GM19240 (cell line): Measurements from ENCODE around the gene TMEM95.
A peak's percentile ranks its signal among the peaks of the same experiment; 100 is the strongest.
"Not testable (repeated sequence)": the region's sequence is repeated elsewhere in the genome, so short reads cannot be mapped to it uniquely, and the experiment has no call there.

Experiments
- DNase-seq: peaks from one replicate; pipeline ENCODE4 v3.0.0; 2011; ENCODE audit warnings: low spot score; ENCODE audit not compliant: insufficient read length

TMEM95 gene

DNA sequence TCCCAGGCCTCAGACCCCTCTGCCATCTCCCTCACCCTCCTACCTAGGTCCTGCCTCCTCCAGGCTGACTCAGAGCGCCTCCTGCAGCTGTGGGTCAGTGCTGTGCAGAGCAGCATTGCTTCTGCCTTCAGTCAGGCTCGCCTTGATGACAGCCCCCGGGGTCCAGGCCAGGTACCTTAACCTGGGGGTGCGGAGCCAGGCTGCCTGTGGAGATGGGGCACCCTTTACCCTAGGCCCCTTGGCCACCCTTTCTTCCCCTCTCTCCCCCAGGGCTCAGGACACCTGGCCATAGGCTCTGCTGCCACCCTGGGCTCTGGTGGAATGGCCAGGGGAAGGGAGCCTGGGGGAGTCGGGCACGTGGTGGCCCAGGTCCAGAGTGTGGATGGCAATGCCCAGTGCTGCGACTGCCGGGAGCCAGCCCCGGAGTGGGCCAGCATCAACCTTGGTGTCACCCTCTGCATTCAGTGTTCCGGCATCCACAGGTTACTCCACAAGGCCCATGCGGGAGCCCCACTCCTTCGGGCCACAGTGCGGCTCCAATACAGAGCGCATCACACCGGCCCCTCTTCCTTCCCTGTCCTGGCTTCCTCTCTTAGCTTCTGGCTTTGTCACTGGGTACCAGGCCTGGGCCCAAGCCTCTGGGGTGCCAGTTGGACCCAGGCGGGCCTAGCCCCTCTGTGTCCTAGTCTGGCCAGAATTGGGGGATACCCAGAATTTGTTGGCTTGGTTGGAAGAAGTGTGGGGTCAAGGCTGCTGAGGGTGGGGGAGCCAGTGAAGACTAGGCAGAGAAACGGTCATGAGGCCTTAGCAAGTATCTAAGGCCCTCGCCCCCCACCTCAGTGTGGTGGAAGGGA, 8.0 kb upstream of the TMEM95 start:
- no peak for DNase-seq

- no peak for DNase-seq
Observed at GRCh38 chr17:7347630-7348477, 7.1 kb upstream of the TMEM95 start.

GRCh38 chr17:7348478-7349242, 6.3 kb upstream of the TMEM95 start:
- no peak for DNase-seq

DNA sequence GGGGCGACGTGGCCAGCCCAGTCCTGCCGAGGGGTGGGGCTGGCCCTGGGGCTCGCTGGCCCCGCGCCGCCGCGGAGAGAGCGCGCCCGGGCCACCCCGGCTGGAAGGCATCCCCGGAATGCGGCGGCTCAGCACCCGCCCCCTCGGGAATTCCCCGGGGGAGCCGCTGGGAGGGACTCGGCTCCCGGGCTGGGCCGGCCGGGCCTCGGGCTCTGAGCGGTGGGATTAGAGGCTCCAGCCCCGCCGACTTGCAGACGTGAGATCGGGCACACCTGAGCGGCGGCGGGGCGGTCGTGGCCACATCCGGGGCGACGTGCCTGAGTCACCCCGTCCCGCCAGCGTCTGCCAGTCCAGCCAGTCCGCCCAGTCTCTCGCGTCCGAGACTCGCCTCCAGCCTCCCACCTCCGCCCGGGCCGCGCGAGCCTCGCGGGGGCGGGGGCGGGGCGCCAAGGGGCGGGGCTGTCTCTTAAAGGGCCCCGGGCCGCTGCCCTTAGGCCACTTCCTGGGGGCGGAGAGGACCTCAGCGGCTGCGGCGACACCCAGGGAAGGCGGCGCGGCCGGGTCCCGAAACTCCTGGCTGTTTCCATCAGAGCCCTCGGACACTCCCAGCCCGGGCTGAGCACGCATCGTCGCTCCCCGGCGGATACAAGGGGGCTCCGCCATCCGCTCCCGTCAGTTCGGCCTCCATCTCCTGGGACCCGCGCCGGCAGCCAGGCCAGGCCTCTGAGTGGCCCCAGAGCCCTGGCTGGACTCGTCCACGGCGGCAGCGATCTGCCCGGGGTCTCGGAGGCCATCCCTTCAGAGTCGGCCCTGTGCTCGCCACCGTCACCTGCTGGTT, 3.1 kb upstream of the TMEM95 start, which contains the start of gene KCTD11:
Gene KCTD11, plus strand, starts transcription at position 498 of the 838 bp plus-strand sequence.
- DNase-seq = peak; percentile 89

DNA sequence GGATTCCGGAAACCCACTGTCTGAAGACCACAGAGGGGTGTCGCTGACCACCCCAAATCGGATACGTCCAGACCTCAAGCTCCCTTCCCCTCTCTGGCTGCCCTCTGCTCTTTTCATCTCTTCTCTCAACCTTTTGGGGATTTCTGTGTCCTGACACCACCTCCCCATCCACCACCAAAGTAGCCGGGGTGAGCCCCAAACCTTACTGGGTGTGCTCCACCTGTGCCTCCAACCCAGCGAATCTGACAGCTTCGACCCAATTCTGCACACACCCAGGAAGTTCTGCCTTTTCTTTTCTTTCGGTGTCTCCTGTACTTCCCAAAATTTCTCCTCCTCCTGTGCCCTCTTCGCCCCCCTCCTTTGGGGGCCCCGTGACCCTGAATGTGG, 2.5 kb upstream of the TMEM95 start:
- no peak for DNase-seq

DNA sequence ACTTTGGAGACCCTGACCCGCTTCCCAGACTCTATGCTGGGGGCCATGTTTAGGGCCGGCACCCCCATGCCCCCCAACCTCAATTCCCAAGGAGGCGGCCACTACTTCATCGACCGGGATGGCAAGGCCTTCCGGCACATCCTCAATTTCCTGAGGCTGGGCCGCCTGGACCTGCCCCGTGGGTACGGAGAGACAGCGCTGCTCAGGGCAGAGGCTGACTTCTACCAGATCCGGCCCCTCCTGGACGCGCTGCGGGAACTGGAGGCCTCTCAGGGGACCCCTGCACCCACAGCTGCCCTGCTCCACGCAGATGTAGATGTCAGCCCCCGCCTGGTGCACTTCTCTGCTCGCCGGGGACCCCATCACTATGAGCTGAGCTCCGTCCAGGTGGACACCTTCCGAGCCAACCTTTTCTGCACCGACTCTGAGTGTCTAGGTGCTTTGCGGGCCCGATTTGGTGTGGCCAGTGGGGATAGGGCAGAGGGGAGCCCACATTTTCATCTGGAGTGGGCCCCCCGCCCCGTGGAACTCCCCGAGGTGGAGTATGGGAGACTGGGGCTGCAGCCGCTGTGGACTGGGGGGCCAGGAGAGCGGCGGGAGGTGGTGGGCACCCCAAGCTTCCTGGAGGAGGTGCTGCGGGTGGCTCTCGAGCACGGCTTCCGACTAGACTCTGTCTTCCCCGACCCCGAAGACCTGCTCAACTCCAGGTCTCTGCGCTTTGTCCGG, 1.9 kb upstream of the TMEM95 start:
- DNase-seq = no peak

DNA sequence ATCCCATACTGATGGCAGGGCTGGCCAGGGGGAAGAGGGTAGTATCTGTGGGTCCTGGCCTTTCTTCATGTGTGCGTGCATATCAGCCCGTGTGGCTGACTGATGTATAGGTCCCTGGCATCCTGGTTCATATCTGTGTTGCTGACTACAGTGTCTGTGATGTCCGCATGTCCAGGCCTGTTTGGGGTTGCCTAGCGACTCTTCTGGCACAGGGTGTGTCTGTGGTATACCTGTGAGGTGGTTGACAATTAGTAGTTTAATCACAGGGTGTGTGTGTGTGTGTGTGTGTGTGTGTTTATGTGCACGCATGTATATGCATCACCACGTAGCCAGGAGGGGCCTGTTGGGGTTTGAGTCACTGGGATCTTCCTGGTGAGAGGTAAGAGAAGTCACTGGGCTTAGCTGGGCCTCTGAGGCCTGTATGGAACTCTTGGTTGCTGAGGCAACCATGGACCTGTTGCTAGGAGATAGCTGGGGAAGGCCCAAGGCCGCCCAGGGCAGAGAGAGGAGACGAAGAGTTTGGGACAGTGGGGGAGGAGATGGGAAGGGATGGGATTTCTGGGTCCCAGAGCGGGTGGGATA, 603 bp upstream of the TMEM95 start:
- no peak for DNase-seq

DNA sequence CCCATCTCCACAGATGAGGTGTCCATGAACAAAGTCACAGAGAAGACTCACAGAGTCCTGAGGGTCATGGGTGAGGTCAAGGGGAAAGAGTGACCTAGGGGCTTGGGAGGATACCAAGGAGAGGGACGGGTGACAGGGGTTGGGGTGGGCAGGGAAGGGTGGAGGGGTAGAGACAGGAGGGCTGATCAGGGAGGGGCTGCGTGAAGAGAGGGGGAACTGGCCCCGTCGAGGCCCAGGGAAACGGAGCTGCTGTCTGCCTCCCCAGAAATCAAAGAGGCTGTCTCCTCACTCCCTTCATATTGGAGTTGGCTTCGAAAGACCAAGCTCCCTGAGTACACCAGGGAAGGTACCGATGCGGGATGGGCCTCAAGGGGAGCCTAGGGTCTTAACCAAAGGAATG, 617 bp downstream of the TMEM95 start:
- DNase-seq = no peak

- peak; percentile 85 for DNase-seq
Observed at GRCh38 chr17:7356072-7356549, 1.2 kb downstream of the TMEM95 start.

DNA sequence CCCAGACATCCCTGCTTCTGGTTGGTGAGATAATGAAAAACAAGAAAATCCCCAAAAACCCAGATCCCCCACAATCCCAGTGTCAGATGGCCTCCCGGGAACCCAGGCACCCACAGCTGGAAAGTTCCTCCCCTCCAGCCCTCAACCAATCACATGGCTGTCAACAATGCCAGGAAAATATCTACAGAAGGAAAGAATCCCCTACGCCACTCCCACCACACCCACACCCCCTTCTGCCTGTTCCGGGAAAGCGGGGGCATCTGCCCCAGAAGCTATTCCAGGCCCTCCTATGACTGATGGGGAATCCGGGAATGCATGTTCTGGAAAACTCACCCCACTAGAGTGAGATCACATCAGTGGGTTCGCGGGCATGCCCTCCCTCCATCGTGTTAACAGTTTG, 1.8 kb downstream of the TMEM95 start:
- DNase-seq = no peak

DNA sequence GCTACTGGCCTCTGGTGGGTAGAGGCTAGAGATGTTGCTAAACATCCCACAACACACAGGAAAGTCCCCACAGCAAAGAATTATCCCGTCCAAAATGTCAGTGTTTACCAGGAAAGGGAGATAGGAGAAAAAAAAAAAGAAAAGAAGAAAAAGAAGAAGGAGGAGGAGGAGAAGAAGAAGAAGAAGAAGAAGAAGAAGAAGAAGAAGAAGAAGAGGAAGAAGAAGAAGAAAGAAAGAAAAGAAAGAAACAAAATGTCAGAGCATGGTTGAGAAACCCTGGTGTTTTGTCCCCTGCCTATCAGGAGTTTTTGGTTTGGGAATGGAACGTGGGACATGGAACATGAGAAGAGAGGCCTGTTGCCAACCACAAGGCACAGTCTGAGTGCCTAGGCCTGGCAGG, 2.4 kb downstream of the TMEM95 start:
- DNase-seq = no peak

- DNase-seq = no peak
Observed at GRCh38 chr17:7361906-7362305, 7.0 kb downstream of the TMEM95 start.

DNA sequence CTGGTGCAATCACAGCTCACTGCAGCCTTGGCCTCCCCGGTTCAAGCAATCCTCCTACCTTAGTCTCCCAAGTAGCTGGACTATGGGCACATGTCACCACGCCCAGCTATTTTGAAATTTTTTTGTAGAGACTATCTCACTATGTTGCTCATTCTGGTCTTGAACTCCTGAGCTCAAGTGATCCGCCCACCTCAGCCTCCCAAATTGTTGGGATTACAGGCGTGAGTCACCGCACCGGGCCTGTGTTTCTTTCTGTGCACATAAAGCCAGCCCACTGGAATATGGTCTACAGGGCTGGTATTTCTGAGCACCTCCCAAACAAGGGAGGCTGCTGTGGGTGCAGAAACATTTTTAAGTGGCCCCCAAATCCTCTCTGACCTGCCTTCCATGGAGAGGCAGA, 8.4 kb downstream of the TMEM95 start:
- no peak for DNase-seq

DNA sequence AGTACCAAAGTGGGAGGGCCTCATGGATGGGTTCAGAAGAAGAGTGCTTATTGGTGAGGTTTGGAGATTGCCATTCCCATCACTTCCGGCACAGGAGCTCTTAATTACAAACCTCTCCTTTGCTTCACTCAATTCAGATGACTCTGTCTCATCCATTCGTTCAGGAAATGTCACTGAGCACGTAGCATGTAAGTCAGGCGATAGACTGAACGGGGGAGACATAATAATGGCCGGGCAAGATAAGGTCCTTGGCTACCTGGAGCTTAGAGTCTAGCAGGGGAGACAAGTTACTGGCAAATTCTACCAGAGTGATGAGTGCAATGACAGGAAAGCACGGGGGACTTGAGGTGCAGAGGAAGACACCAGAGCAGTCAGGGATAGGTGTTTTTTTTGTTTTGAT, 11.0 kb downstream of the TMEM95 start:
- not testable (repeated sequence) for DNase-seq

GRCh38 chr17:7367083-7367482, 12.1 kb downstream of the TMEM95 start:
- DNase-seq = no peak

GRCh38 chr17:7367918-7368598, 13.1 kb downstream of the TMEM95 start:
- no peak for DNase-seq

DNA sequence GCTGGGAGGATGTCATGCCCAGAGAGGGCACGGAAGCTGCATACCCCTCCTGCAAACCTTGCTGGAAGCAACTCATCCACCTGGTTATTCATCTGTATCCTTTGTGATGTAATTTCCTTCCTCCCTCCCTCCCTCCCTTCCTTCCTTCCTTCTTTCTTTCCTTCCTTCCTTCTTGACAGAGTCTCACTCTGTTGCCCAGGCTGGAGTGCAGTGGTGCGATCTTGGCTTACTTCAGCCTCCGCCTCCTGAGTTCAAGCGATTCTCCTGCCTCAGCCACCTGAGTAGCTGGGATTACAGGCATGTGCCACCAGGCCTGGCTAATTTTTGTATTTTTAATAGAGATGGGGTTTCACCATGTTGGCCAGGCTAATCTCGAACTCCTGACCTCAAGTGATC, 13.6 kb downstream of the TMEM95 start:
- DNase-seq = not testable (repeated sequence)

DNA sequence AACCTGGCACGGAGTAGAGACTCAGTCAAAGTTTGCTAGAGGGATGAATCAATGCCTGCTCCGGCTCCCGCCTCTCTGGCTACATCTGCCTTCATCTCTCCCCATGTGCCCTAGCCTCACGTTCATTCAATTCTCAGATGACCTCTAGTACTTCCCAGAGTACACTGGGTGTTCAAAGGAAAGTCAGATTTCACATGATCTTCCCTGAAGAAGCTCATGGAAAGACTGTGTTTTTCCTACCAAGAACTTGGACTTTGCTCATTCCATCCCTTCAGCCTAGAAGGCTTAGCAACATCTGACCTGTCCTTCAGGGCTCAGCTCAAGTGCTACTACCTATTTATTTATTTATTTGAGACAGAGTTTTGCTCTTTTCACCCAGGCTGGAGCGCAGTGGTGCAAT, 14.9 kb downstream of the TMEM95 start:
- DNase-seq = no peak

GRCh38 chr17:7370853-7371252, 15.9 kb downstream of the TMEM95 start:
- DNase-seq = no peak
